Ishikawa (cell line): Measurements from ENCODE around the gene EIF5.

Experiments used
- EP300 ChIP-seq: IDR thresholded peaks from 2 replicates; pipeline ENCODE4 v1.6.1; 2012; ENCODE audit warnings: borderline replicate concordance
- FOXM1 ChIP-seq: IDR thresholded peaks from 2 replicates; pipeline ENCODE4 v1.6.1; 2012; ENCODE audit warnings: low read depth, borderline replicate concordance
- RAD21 ChIP-seq: IDR thresholded peaks from 2 replicates; pipeline ENCODE4 v1.6.1; 2012; ENCODE audit warnings: low read depth
- REST ChIP-seq: IDR thresholded peaks from 2 replicates; pipeline ENCODE4 v1.6.1; 2012; ENCODE audit warnings: low read depth, mild to moderate bottlenecking
- TEAD4 ChIP-seq: IDR thresholded peaks from 2 replicates; pipeline ENCODE4 v1.6.1; 2012
- USF1 ChIP-seq: IDR thresholded peaks from 2 replicates; pipeline ENCODE4 v1.6.1; 2012
- YY1 ChIP-seq: IDR thresholded peaks from 2 replicates; pipeline ENCODE4 v1.6.1; 2012; ENCODE audit warnings: low read depth

- no peak for TF ChIP-seq FOXM1
- no peak for TF ChIP-seq EP300
- TF ChIP-seq USF1: no peak
- no peak for TF ChIP-seq YY1
- no peak for TF ChIP-seq RAD21
- TF ChIP-seq TEAD4: no peak
- no peak for TF ChIP-seq REST
These were observed 56.6 kb downstream of the EIF5 start for GRCh38 chr14:103390605-103391004.
